ENCODE measurements around the gene RARA. TPM values are rescaled to one million over a fixed set of nuclear protein-coding genes. Genes with fewer than 3 reads are reported as not detected.
"Not testable (repeated sequence)": the region's sequence is repeated elsewhere in the genome, so short reads cannot be mapped to it uniquely, and the experiment has no call there.

RARA gene
- total RNA-seq, 1 donor from 2014 or later = 19.5 TPM

- no peak overlapping the region for H3K4me3 ChIP-seq (ENCODE audit: low read depth, low read length)
- TF ChIP-seq, protein P1, sequence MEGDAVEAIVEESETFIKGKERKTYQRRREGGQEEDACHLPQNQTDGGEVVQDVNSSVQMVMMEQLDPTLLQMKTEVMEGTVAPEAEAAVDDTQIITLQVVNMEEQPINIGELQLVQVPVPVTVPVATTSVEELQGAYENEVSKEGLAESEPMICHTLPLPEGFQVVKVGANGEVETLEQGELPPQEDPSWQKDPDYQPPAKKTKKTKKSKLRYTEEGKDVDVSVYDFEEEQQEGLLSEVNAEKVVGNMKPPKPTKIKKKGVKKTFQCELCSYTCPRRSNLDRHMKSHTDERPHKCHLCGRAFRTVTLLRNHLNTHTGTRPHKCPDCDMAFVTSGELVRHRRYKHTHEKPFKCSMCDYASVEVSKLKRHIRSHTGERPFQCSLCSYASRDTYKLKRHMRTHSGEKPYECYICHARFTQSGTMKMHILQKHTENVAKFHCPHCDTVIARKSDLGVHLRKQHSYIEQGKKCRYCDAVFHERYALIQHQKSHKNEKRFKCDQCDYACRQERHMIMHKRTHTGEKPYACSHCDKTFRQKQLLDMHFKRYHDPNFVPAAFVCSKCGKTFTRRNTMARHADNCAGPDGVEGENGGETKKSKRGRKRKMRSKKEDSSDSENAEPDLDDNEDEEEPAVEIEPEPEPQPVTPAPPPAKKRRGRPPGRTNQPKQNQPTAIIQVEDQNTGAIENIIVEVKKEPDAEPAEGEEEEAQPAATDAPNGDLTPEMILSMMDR (conservative IDR thresholded peaks at IDR 0.05; ENCODE audit: low read depth, low read length) = no peak
- no peak for DNase-seq (ENCODE audit: low read depth)
Observed at GRCh38 chr17:40374821-40375498, 66.0 kb downstream of the RARA start.

GRCh38 chr17:40375786-40376185, 66.8 kb downstream of the RARA start:
- H3K4me3 ChIP-seq (ENCODE audit: low read depth, low read length); DNase-seq (ENCODE audit: low read depth): not testable (repeated sequence)

- H3K4me3 ChIP-seq (ENCODE audit: low read depth, low read length); DNase-seq (ENCODE audit: low read depth): not testable (repeated sequence)
Observed at GRCh38 chr17:40376541-40376940, 67.6 kb downstream of the RARA start.

DNA sequence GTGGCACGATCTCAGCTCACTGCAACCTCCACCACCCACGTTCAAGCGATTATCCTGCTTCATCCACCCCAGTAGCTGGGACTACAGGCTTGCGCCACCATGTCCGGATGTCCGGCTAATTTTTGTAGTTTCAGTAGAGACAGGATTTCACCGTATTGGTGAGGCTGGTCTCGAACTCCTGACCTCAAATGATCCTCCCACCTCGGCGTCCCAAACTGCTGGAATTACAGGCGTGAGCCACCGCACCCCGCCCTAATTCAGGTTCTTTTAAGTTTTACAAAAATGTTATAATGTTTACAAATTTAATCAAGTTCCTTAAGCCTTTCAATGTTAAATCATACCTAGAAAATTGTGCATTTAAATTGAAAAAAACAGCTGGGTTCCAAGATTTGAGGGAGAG, 68.9 kb downstream of the RARA start:
- H3K4me3 ChIP-seq (ENCODE audit: low read depth, low read length) = no peak overlapping the region
- DNase-seq (ENCODE audit: low read depth) = no peak
- TF ChIP-seq, protein P1 (conservative IDR thresholded peaks at IDR 0.05; ENCODE audit: low read depth, low read length) = no peak

DNA sequence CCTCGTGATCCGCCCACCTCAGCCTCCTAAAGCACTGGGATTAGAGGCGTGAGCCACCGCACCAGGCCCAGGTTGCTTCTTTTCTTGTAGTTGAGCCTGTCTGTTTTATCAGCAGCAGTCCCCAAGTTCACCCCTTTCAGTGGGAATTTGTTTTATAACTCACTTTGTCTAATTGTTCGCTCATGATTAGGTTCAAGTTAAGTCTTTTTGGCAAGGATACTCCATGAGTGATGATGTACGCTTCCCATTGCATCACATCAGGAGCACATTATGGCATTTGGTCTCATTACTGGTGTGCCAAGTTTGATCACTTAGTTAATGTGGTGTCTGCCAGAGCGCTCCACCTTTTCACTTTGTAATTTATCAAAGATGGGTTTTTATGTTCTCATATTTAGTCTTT, 70.0 kb downstream of the RARA start:
- TF ChIP-seq, protein P1 (conservative IDR thresholded peaks at IDR 0.05; ENCODE audit: low read depth, low read length) = no peak
- no peak for DNase-seq (ENCODE audit: low read depth)
- no peak overlapping the region for H3K4me3 ChIP-seq (ENCODE audit: low read depth, low read length)

GRCh38 chr17:40382251-40382650, 73.3 kb downstream of the RARA start:
- TF ChIP-seq, protein P1 (conservative IDR thresholded peaks at IDR 0.05; ENCODE audit: low read depth, low read length) = no peak
- DNase-seq (ENCODE audit: low read depth) = no peak
- H3K4me3 ChIP-seq (ENCODE audit: low read depth, low read length) = no peak overlapping the region

DNA sequence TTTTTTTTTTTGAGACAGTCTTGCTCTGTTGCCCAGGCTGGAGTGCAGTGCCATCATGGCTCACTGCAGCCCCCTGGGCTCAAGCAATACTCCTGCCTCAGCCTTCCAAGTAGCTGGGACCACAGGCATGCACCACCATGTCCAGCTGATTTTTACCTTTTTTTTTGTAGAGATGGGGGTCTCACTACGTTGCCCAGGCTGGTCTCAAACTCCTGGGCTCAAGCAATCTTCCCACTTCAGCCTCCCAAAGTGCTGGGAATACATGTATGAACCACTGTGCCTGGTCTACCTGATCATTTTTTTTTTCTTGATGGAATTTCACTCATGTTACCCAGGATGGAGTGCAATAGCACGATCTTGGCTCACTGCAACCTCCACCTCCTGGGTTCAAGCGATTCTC, 77.6 kb downstream of the RARA start:
- not testable (repeated sequence) for DNase-seq (ENCODE audit: low read depth); H3K4me3 ChIP-seq (ENCODE audit: low read depth, low read length)

DNA sequence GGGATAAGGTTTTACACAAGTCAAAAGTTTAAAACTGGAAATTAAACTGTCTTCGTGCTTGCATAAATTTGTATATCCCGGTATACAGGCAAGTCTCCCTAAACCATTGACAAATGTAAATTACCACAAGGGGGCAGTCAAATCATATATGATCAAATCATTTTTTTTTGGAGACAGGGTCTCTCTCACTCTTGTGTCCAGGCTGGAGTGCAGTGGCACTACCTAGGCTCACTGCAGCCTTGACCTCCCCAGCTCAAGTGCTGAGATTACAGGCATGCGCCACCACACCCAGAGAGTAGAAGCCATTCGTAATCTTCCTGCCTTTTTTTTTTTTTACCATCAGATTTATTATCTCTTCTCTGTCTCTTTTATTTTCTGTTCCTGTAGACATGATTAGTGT, 90.2 kb downstream of the RARA start:
- TF ChIP-seq, protein P1 (conservative IDR thresholded peaks at IDR 0.05; ENCODE audit: low read depth, low read length) = peak; percentile 65
- DNase-seq (ENCODE audit: low read depth) = no peak
- no peak overlapping the region for H3K4me3 ChIP-seq (ENCODE audit: low read depth, low read length)

GRCh38 chr17:40402668-40403067, 93.7 kb downstream of the RARA start:
- TF ChIP-seq, protein P1 (conservative IDR thresholded peaks at IDR 0.05; ENCODE audit: low read depth, low read length) = peak; percentile 13
- no peak for DNase-seq (ENCODE audit: low read depth)
- H3K4me3 ChIP-seq (ENCODE audit: low read depth, low read length) = no peak overlapping the region

Measured in epithelial cell of proximal tubule (primary cell).